HTR-8/SVneo (cell line): ENCODE measurements around the gene NPHP1.
"Not testable (repeated sequence)": the region's sequence is repeated elsewhere in the genome, so short reads cannot be mapped to it uniquely, and the experiment has no call there.

Experiments
- DNase-seq: peaks from one replicate; pipeline ENCODE4 v3.0.0; 2011; ENCODE audit warnings: low spot score, mixed read lengths; ENCODE audit not compliant: insufficient read length
- FAIRE-seq: peaks from 2 replicates; lab custom pipeline; 2011; peaks lifted over from hg19 to GRCh38; lab: Jason Lieb, UNC

The NPHP1 gene

DNA sequence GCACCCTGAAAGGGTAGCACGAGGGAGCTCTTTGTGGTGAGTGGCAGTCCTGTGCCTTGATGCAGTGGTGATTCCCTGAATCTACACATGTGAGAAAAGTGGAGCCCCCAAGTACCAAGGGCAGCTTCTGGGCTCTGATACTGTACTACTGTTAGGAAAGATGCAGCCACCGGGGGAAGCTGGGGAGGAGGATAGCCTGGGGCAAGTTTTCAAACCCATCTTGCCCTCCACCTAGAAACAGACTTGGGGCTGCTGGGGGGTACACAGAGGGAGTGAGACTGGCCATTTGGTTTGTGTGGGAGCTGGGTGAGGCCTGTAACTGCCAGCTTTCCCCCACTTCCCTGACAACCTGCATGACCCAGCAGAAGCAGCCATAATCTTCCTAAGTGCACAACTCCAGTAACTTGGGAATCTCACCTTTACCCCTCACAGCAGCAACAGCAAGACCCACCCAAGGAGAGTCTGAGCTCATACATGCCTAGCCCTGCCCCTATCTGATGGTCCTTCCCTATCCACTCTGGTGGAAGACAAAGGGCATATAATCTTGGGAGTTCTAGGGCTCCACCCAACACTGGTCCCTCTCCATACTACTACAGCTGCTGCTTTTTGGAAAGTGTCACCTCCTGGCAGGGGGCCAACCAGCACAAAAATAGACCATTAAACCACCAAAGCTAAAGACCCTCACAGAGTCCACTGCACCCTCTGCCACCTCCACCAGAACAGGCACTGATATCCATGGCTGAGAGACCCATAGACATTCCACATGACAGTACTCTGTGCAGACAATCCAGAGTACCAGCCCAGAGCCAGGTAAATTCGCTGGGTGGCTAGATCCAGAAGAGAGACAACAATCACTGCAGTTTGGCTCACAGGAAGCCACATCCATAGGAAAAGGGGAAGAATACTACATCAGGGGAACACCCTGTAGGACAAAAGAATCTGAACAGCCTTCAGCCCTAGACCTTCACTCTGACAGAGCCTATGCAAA, 97.4 kb downstream of the NPHP1 start:
- DNase-seq (no peak), FAIRE-seq (no peak)

- DNase-seq = no peak
- FAIRE-seq = no peak
Observed at GRCh38 chr2:110106642-110107041, 98.2 kb downstream of the NPHP1 start.

- DNase-seq (peak; percentile 84), FAIRE-seq (no peak)
Observed at GRCh38 chr2:110105608-110106467, 99.0 kb downstream of the NPHP1 start.

GRCh38 chr2:110105183-110105582, 99.6 kb downstream of the NPHP1 start:
- DNase-seq = no peak
- no peak for FAIRE-seq

DNA sequence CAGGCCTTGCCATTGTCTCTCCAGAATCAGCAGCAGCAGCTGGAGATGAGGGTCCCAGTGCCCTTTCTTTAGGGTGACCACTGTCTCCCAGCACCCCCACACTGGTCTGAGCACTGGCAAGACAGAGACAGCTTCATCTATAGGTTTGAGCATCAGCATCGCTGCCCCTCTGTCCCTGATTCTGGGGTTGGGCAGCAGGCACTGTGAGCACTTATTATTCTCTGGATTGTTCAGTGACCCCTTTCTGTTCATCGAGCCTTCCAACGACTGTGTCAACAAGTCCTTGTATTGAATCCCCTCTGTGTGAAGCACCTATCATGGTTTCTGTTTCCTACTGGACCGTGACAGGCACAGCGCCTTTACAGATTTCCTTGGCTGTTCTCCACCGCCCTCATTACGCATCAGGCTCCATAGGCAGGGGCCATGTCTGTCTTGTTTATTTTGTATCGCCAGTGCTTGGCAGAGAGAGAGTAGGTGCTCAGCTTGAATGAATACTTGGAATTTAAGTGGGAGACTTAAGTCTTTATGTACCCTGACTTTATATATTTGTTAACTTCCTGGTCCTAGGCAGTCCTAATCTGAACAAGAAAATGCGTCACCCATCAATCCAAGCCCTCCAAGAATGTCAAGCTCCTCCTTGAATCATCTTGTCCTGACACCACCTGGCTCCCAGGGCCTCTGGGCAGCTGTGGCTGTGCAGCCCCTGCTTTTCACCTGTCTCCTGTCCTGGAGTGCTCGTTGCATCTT, 100.6 kb downstream of the NPHP1 start:
- no peak for DNase-seq
- no peak for FAIRE-seq

GRCh38 chr2:110103061-110103961, 101.5 kb downstream of the NPHP1 start:
- FAIRE-seq (no peak), DNase-seq (no peak)

GRCh38 chr2:110101901-110102803, 102.7 kb downstream of the NPHP1 start:
- no peak for FAIRE-seq
- DNase-seq = no peak

- FAIRE-seq = peak; percentile 94
- peak; percentile 84 for DNase-seq
Observed at GRCh38 chr2:110101280-110101844, 103.5 kb downstream of the NPHP1 start.

- not testable (repeated sequence) for DNase-seq, FAIRE-seq
Observed at GRCh38 chr2:110100880-110101279, 103.9 kb downstream of the NPHP1 start.

DNA sequence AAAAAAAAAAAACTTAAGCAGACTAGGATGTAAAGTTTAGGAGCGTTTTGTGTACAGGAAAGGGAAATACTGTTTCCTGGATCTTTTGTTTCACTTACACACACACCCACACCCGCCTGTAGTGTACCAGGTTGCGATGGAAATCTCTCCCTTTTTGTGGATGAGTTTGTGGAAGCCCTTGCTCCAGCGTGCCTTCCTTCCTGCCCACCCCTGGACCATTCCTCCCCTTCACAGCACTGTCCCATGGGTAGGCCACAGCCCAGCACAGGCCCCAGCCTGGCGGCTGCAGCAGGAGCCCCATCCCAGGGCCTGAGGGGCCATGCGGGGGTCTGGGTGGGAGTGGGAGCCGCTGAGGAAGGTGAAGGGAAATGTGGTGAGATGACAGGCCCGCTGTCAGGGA, 104.3 kb downstream of the NPHP1 start:
- DNase-seq = no peak
- no peak for FAIRE-seq

- no peak for FAIRE-seq
- no peak for DNase-seq
Observed at GRCh38 chr2:110099471-110100225, 105.2 kb downstream of the NPHP1 start.

- DNase-seq (no peak), FAIRE-seq (no peak)
Observed at GRCh38 chr2:110099038-110099425, 105.8 kb downstream of the NPHP1 start.

DNA sequence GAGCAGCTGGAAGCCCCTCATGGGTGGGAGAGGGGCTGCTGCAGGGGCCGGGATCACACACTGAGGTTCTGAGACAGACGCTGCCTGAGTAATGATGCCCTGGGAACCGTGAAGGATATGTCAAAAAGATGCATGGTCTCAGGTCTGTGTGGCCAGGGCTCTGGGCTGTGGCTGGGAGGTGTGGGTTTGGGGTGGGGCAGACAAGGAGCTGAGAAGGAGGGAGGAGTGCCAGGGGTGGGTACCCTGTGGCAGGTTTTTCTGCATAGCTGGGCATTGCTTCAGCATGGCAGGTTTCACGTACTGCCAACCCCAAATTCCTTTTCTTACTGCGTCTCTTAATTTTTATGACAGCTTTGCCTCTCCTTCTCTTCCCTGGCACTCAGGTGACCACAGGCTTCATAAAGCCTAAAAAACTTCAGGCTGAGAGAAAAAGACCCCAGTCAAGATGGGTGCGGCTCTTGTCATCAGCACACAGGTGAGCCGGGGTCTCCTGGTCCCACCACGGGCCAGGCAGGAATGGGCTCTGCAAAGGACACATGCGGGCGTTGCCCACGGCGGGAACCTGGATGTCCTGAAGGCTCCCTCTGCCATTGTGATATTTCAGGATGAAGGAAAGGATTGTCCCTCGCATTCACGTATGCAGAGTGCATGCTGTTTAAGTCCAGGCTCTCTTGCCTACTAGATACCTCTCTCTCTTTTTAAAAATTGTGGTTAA, 107.2 kb downstream of the NPHP1 start:
- no peak for FAIRE-seq

GRCh38 chr2:110095994-110096633, 108.7 kb downstream of the NPHP1 start:
- FAIRE-seq = no peak

More for the DNA sequence above, 107.2 kb downstream of the NPHP1 start:
- DNase-seq = no peak

DNA sequence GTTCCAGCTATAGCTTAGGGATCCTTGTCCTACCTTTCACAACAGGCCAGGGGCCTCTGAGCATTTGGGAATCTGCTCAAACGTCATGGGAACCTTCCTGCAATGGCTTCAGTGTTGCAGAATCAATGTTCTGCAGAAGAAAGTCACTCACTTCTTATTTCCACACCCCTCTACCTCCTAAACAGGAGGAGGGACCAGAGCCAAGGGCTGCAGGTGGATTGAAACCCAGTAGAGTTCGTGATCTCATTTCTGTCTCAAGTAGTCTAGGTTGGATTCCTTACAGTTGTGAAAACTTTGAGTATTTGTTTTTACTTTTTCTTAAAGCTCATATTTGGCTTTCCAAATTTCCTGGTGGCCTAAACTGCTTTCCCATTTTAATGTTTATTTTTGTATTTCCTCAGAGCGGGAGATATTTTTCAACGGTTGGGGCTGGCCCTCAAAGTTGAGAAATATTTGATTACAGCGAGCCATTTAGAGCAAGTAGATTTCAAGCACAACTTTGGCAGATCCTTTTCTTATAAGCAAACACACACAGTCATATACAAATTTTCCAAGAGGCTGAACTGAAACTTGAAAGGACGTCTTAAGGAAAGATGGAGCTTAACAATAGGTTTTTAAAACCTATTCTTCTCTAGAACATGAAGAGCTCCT, 109.8 kb downstream of the NPHP1 start:
- not testable (repeated sequence) for DNase-seq, FAIRE-seq

More at GRCh38 chr2:110095994-110096633, 108.7 kb downstream of the NPHP1 start:
- DNase-seq = no peak
